Astrocyte (in vitro differentiated cells and primary cell): ENCODE data around the gene SMYD2.

Experiments
- CTCF ChIP-seq: IDR thresholded peaks from 2 replicates; pipeline ENCODE4 v1.5.1; 2011; ENCODE audit warnings: low read depth, mild to moderate bottlenecking, inconsistent platforms, low read length, moderate library complexity; ENCODE audit not compliant: insufficient read depth
- EZH2 ChIP-seq: IDR thresholded peaks from 2 replicates; pipeline ENCODE4 v1.6.1; 2012; ENCODE audit warnings: mild to moderate bottlenecking, low read length, inconsistent platforms; ENCODE audit not compliant: insufficient read depth

- TF ChIP-seq CTCF (no peak), EZH2 (no peak)
These were observed 81.4 kb downstream of the SMYD2 start for GRCh38 chr1:214362188-214362882.
